ENCODE measurements around the gene CDC42EP2. TPM values are rescaled to one million over a fixed set of nuclear protein-coding genes. Genes with fewer than 3 reads are reported as not detected.

CDC42EP2 gene
- total RNA-seq, 1 experiment from 2014 or later, result 11.9 TPM

GRCh38 chr11:65286686-65287085 lies 28.0 kb upstream of the CDC42EP2 start:
- H3K9ac ChIP-seq (ENCODE audit: extremely low read depth, insufficient read length, low read length), result no peak overlapping the region
- no peak overlapping the region for H3K23ac ChIP-seq (ENCODE audit: insufficient read length, low read depth, low read length)
- no peak overlapping the region for H2BK12ac ChIP-seq (ENCODE audit: insufficient read length, low read depth, low read length)
- H4K5ac ChIP-seq (ENCODE audit: insufficient read length, low read depth, low read length), result no peak overlapping the region
- no peaks in the 10 kb centered on the region for H3K79me1 ChIP-seq (ENCODE audit: insufficient read depth, low read depth, low read length, poor library complexity, severe bottlenecking)
- no peak overlapping the region for H3K18ac ChIP-seq (ENCODE audit: insufficient read length, low read depth, low read length)
- no peak overlapping the region for H3T11ph ChIP-seq (ENCODE audit: low read length)
- no peaks in the 10 kb centered on the region; the same call in 1 of the 2 replicates for H3K4me1 ChIP-seq (ENCODE audit: insufficient read depth, low read length)
- no peaks in the 10 kb centered on the region for H3K79me2 ChIP-seq (ENCODE audit: insufficient read depth, low read length)
- Mint-ChIP-seq H3K4me3 (no peak overlapping the region), H3K36me3 (ENCODE audit: insufficient read depth in 1 of 3, low read depth in 3 of 3) (peaks cover 33 to 90% (median 80%) of the 10 kb centered on the region in 3 experiments), H3K27me3 (ENCODE audit: low read depth) (no peaks in the 10 kb centered on the region), H3K4me1 (peaks cover 0 to 5% of the 10 kb centered on the region in 2 experiments; a peak in 1 of 4 replicates), H3K27ac (no peak overlapping the region; a peak in 1 of 7 replicates), H3K9me3 (no peaks in the 10 kb centered on the region)
- H2BK20ac ChIP-seq (ENCODE audit: low read depth, low read length, poor library complexity, severe bottlenecking), result no peak overlapping the region
- H4K8ac ChIP-seq (replicated peaks; ENCODE audit: insufficient read length, low read depth, low read length), result no peak overlapping the region
- H4K20me1 ChIP-seq (ENCODE audit: control insufficient read depth, insufficient read depth, insufficient read length), result no peaks in the 10 kb centered on the region
- H3K4ac ChIP-seq (ENCODE audit: low read depth, low read length), result no peak overlapping the region
- no peak overlapping the region for H3K4me2 ChIP-seq (ENCODE audit: insufficient read depth, insufficient read length, low read length)
- no peak overlapping the region for H4K91ac ChIP-seq (ENCODE audit: insufficient read length, low read depth, low read length)
- no peaks in the 10 kb centered on the region for H3K9me3 ChIP-seq (ENCODE audit: control insufficient read depth, low read depth, low read length)
- H2AK5ac ChIP-seq (ENCODE audit: insufficient read length, low read length), result no peak overlapping the region
- no peak overlapping the region for H3K14ac ChIP-seq (ENCODE audit: insufficient read depth, low read length)
- no peak overlapping the region for H2BK15ac ChIP-seq (ENCODE audit: low read depth, low read length)
- TF ChIP-seq CTCF (conservative IDR thresholded peaks at IDR 0.05), result no peak
- no peak overlapping the region for H2BK5ac ChIP-seq (ENCODE audit: insufficient read length, low read length)
- no peaks in the 10 kb centered on the region for H3K27me3 ChIP-seq (ENCODE audit: insufficient read depth, low read length)
- H2BK120ac ChIP-seq (ENCODE audit: low read depth, low read length, poor library complexity, severe bottlenecking), result no peak overlapping the region
- H3K56ac ChIP-seq (ENCODE audit: insufficient read length, low read depth, low read length), result no peak overlapping the region
- no peak for DNase-seq
- no peak overlapping the region for H2AFZ ChIP-seq (ENCODE audit: low read length)
- H3K27ac ChIP-seq (ENCODE audit: insufficient read length, low read depth, low read length), result no peak overlapping the region
- no CpG with 5 or more reads among the region's 4 CpGs for WGBS (ENCODE audit: extremely low coverage, insufficient read length, low lambda C conversion rate)
- no peaks in the 10 kb centered on the region for H3K23me2 ChIP-seq (ENCODE audit: insufficient read length, low read depth, low read length, poor library complexity, severe bottlenecking)

All from H9 (cell line).